Fibroblast of the aortic adventitia (primary cell): ENCODE results near the gene MEGF9. TPM values are rescaled to one million over a fixed set of nuclear protein-coding genes. Genes with fewer than 3 reads are reported as not detected.
A peak's percentile ranks its signal among the peaks of the same experiment; 100 is the strongest.

Experiments
- DNase-seq: peaks from one replicate; pipeline ENCODE4 v3.0.0-alpha.2; 2010; ENCODE audit warnings: low read depth
- H3K4me3 ChIP-seq: 2 replicates; pipeline ENCODE4 v1.5.1; 2011; ENCODE audit warnings: low read depth, mild to moderate bottlenecking, control low read depth, low read length, moderate library complexity
- total RNA-seq: library from RNA; depleted of rRNA; stranded (reverse); fragments of >200 nt; gene quantifications from 2 replicates; pipeline ENCODE4 v1.2.3, GENCODE V29; 2012; ENCODE audit warnings: low replicate concordance
- TF ChIP-seq, protein P1 (sequence below): IDR thresholded peaks from 2 replicates; pipeline ENCODE4 v1.5.1; 2011; ENCODE audit warnings: mild to moderate bottlenecking, low read length, control low read depth, inconsistent platforms; ENCODE audit not compliant: insufficient read depth

Gene MEGF9
- total RNA-seq, 1 donor = 14.1 TPM

DNA sequence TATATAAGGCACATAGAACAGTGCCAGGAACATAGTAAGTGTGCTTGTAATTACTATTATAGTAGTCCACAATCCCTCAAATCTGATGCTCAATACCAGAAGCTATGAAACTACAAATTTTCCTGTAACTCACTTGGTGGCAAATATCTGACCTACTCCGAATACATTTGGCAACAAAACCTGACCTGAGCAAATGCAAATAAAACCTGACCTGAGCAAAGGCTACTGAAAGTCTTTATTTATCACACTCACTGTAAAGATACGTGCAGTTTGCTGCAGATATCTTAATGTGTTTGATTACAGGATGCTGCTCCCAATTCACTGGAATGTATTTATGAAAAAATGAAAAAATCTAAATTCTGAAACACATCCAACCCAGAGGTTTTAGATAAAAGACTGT, 7.1 kb downstream of the MEGF9 start:
- TF ChIP-seq, protein P1, sequence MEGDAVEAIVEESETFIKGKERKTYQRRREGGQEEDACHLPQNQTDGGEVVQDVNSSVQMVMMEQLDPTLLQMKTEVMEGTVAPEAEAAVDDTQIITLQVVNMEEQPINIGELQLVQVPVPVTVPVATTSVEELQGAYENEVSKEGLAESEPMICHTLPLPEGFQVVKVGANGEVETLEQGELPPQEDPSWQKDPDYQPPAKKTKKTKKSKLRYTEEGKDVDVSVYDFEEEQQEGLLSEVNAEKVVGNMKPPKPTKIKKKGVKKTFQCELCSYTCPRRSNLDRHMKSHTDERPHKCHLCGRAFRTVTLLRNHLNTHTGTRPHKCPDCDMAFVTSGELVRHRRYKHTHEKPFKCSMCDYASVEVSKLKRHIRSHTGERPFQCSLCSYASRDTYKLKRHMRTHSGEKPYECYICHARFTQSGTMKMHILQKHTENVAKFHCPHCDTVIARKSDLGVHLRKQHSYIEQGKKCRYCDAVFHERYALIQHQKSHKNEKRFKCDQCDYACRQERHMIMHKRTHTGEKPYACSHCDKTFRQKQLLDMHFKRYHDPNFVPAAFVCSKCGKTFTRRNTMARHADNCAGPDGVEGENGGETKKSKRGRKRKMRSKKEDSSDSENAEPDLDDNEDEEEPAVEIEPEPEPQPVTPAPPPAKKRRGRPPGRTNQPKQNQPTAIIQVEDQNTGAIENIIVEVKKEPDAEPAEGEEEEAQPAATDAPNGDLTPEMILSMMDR = no peak
- no peak for DNase-seq
- no peak overlapping the region for H3K4me3 ChIP-seq

DNA sequence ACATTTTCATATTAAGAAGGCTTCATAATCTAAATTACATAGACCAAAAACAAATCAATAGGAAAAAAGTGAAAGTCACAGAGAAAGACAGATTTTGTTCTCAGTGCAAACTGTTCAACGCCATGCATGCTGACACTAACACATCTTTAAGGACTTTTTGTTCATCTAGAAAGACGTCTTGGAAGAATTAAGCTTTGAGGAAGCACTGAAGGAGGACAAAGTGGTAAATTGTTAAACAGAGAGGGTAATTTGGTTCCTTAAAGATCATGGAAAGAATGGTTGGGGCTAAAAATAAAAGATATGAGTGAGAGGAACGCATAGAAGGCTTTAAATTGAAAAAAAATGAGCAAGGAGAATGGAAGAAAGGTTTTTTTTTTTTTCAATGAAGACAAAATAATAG, 9.1 kb downstream of the MEGF9 start:
- no peak for DNase-seq
- TF ChIP-seq, protein P1 = no peak
- no peak overlapping the region for H3K4me3 ChIP-seq

DNA sequence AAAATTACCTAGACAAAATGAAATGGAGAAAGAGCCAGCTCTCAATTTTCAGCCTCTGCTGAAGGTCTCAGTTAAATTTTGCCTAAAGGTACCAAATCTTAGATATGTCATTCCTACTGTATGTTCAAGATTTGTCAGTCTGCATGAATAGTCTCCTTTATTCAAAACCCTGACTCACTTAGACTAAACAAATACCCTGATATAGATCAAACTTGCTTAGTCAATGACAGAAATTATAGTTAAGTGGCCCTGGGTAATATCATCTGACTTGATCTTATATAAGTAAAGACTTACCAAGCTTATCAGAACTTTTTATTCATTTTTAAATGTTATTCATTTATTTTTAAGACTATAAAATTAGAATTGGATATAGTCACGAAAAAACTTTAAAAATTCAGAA, 12.2 kb downstream of the MEGF9 start:
- peak; percentile 15 for DNase-seq
- no peak overlapping the region for H3K4me3 ChIP-seq
- TF ChIP-seq, protein P1 = no peak

DNA sequence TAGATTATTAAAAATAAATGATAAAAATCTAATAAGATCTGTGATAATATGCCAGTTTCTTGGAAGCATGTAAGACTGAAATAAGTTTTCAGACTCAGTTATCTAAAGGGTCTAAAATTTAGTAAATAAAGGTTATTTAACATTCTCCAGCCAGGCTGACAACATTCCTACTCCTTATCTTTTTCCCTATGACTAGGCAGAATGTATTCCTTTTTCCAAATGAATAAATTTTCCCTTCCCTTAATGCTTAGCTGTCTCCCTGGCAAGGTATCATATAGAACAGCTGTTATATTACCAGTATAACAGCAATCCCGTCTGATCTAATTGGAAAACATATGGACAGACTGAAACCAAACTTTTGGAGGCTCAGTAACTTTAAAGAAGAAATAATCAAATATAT, 13.0 kb downstream of the MEGF9 start:
- DNase-seq = peak; percentile 57

GRCh38 chr9:120698766-120699165, 15.5 kb downstream of the MEGF9 start:
- H3K4me3 ChIP-seq = no peak overlapping the region
- TF ChIP-seq, protein P1 = no peak
- peak; percentile 22 for DNase-seq

More for the DNA sequence above, 13.0 kb downstream of the MEGF9 start:
- TF ChIP-seq, protein P1 = no peak
- H3K4me3 ChIP-seq = no peak overlapping the region

GRCh38 chr9:120697448-120697847, 16.8 kb downstream of the MEGF9 start:
- TF ChIP-seq, protein P1 = no peak
- H3K4me3 ChIP-seq = no peak overlapping the region
- DNase-seq = no peak

DNA sequence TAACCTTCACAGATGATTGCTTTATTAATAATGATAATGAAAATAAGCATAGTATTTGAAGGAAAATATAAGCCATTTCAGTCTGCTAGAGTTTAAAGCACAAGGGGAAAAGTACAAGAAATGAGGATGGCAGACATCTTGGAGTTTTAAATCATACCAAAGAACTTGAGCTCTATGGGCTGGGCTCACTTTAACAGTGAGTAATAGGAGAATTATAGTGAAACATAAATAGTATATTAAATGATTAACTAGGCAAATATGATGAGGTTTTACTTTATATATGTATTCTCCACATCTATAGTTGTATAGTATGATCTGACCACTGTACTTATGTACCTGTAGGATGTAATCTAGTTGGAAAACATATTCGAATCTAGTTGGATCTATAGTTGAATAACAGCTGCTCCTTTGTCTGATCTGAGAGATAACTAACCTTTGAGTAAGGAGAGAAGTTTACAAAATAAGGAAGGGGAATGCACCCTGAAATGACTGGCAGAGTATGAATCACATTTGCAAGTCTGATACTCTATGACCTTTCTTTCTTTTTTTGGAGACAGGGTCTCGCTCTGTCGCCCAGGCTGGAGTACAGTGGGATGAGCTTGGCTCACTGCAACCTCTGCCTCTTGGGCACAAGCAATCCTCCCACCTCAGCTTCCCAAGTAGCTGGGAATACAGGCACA, 17.6 kb downstream of the MEGF9 start:
- no peak for DNase-seq
- H3K4me3 ChIP-seq = no peak overlapping the region
- TF ChIP-seq, protein P1 = no peak
